Measurements from ENCODE around the gene HINFP. TPM values are rescaled to one million over a fixed set of nuclear protein-coding genes. Genes with fewer than 3 reads are reported as not detected.

Gene HINFP
- total RNA-seq, 2 donors from 2014 or later, result 11.9 to 28.3 TPM

- no peak overlapping the region for H3K4me3 ChIP-seq
- no peaks in the 10 kb centered on the region for H3K9me3 ChIP-seq
- H3K27ac ChIP-seq, result peak overlapping the region; percentile 16 to 73 (median 64)
- H3K27me3 ChIP-seq, result no peaks in the 10 kb centered on the region
- intact Hi-C loops (cut with DNase I), result no loop called here
- DNase-seq (no peak), ATAC-seq (no peak)
- no peak for TF ChIP-seq CTCF (IDR thresholded peaks at IDR 0.05)
- TF ChIP-seq POLR2A (IDR thresholded peaks at IDR 0.05), result no peak
- peaks cover 26% of the 10 kb centered on the region for H3K4me1 ChIP-seq
- no peaks in the 10 kb centered on the region for H3K36me3 ChIP-seq (replicated peaks in 1 of 2; ENCODE audit: insufficient read depth in 1 of 2, low read depth in 2 of 2)
- 12% methylated on average over 5 of the region's 5 CpGs for WGBS, 2 donors
These were observed 757 bp upstream of the HINFP start for GRCh38 chr11:119120639-119121007.

DNA sequence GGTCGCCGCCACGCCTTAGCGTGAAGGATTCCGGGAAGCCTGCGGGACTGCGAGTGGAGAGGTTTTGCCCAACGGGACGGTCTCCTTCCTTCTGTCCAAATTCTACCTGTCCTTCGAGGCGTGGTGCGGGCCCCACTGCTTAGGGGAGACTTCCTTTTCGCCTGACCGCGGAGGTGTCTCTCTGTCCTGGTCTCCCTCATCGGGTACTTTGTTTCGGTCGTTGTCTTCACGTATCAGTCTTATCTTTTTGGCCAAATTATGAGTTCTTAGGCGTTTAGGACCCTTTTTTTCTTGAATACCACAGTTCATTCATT is 388 bp downstream of the HINFP start:
- Histone ChIP-seq H3K36me3 (replicated peaks in 1 of 2; ENCODE audit: insufficient read depth in 1 of 2, low read depth in 2 of 2) (no peaks in the 10 kb centered on the region), H3K27ac (peak overlapping the region; percentile 29 to 84 (median 58)), H3K27me3 (no peaks in the 10 kb centered on the region), H3K4me3 (peak overlapping the region; percentile 72 to 91), H3K9me3 (no peaks in the 10 kb centered on the region), H3K4me1 (peaks cover 38% of the 10 kb centered on the region)
- 0% methylated on average over 12 to 20 of the region's 20 CpGs for WGBS, 2 donors
- intact Hi-C loops (cut with DNase I), result no loop called here
- DNase-seq, result no peak
- no peak for TF ChIP-seq CTCF (IDR thresholded peaks at IDR 0.05)
- no peak for TF ChIP-seq POLR2A (IDR thresholded peaks at IDR 0.05)
- no peak for ATAC-seq

GRCh38 chr11:119125821-119126220 is 4.4 kb downstream of the HINFP start:
- Histone ChIP-seq H3K36me3 (replicated peaks in 1 of 2; ENCODE audit: insufficient read depth in 1 of 2, low read depth in 2 of 2) (peaks cover 0 to 8% of the 10 kb centered on the region in 2 donors), H3K27ac (peak overlapping the region in 2 of 4 donors; percentile 41 to 46), H3K4me3 (no peak overlapping the region), H3K4me1 (peaks cover 32% of the 10 kb centered on the region), H3K27me3 (no peaks in the 10 kb centered on the region), H3K9me3 (no peaks in the 10 kb centered on the region)
- 52 to 55% methylated on average over 6 of the region's 6 CpGs for WGBS, 2 donors
- TF ChIP-seq POLR2A (IDR thresholded peaks at IDR 0.05) (no peak), CTCF (IDR thresholded peaks at IDR 0.05) (no peak)
- ATAC-seq, result no peak
- intact Hi-C loops (cut with DNase I), result no loop called here
- peak in 2 of 4 donors; percentile 18 to 40 for DNase-seq

DNA sequence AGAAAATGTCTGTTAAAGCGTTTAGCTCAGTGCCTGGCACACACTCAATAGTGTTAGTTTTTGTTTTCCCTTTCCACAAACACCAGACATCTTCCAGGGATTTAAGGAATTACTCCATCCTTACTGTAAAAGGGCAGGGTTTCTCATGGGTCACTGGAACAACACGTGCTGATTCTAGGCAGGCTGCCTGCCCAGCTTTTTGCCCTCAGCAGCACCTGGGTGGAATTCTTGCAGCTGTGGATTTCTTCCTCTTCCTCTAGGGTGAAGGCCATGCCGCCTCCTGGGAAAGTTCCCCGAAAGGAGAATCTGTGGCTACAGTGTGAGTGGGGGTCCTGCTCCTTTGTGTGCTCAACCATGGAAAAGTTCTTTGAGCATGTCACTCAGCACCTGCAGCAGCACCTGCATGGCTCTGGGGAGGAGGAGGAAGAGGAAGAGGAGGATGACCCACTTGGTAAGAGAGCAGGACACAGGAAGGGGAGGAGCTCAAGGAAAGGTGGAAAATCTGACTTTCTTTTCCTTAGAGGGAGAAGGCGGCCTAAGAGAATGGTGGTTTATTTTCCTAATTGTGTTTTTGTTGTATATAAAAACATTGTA is 5.4 kb downstream of the HINFP start:
- intact Hi-C loops (cut with DNase I), result no loop called here
- H3K27me3 ChIP-seq, result no peaks in the 10 kb centered on the region
- H3K4me1 ChIP-seq, result peaks cover 31% of the 10 kb centered on the region
- no peaks in the 10 kb centered on the region for H3K9me3 ChIP-seq
- 35 to 36% methylated on average over 5 of the region's 5 CpGs for WGBS, 2 donors
- DNase-seq (peak in 3 of 4 donors; percentile 35 to 59 (median 40)), ATAC-seq (peak; percentile 56)
- H3K4me3 ChIP-seq, result no peak overlapping the region
- peaks cover under 1 to 17% of the 10 kb centered on the region in 2 donors for H3K36me3 ChIP-seq (replicated peaks in 1 of 2; ENCODE audit: insufficient read depth in 1 of 2, low read depth in 2 of 2)
- TF ChIP-seq CTCF (IDR thresholded peaks at IDR 0.05) (no peak), POLR2A (IDR thresholded peaks at IDR 0.05) (no peak)
- H3K27ac ChIP-seq, result peak overlapping the region in 2 of 4 donors; percentile 41 to 46

DNA sequence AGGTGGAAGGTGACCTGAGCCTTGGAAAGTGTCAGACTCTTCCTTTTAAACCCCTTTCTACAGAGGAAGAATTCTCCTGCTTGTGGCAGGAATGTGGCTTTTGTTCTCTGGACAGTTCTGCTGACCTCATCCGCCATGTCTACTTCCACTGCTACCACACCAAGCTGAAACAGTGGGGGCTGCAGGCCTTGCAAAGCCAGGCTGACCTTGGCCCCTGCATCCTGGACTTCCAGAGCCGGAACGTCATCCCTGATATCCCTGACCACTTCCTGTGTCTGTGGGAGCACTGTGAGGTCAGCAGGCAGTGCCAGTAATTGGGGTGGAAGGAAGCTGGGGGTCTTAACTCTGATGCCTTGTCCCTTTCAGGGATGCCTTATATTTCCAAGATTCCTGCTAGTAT is 9.3 kb downstream of the HINFP start:
- DNase-seq (no peak), ATAC-seq (no peak)
- H3K36me3 ChIP-seq (replicated peaks in 1 of 2; ENCODE audit: insufficient read depth in 1 of 2, low read depth in 2 of 2), result peaks cover 10 to 31% of the 10 kb centered on the region in 2 donors
- H3K4me3 ChIP-seq, result no peak overlapping the region
- intact Hi-C loops (cut with DNase I), result no loop called here
- no peak overlapping the region for H3K27ac ChIP-seq
- WGBS, 2 donors, result 75 to 84% methylated on average over 3 of the region's 3 CpGs
- TF ChIP-seq CTCF (IDR thresholded peaks at IDR 0.05) (no peak), POLR2A (IDR thresholded peaks at IDR 0.05) (no peak)
- no peaks in the 10 kb centered on the region for H3K9me3 ChIP-seq
- H3K27me3 ChIP-seq, result no peaks in the 10 kb centered on the region
- H3K4me1 ChIP-seq, result peaks cover 14% of the 10 kb centered on the region

Data from body of pancreas (tissue), 4 donors.